Measurements from ENCODE around the gene WDR27.

WDR27 gene

DNA sequence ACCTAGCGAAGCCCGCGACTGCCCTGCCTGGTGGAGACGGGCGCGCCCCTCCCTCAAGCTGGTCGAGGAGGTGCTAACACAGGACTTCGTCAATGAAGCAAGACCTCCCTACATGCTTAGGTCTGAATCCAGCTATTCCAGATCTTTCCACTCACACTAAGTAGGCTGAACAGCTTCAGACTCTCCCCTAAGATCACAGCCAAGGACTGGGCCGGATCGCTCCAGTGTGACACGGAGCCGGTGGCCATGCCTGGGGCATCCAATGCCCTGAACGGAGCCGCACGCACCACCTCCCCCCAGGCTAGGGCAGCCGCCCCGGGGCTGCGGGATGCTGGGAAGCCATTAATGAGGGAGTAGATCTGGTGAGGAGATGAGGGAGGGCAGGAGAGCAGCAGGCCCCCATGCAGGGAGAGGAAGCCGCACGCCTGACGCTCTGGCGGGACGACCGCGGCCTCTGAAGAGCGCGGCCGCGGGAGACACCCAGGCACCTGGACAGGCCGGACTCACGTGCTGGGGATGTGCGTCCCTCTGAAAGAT, 200.0 kb downstream of the WDR27 start:
- TF ChIP-seq TCF4 (CRISPR knock-in tag; IDR thresholded peaks at IDR 0.05; ENCODE audit: borderline replicate concordance) (no peak), TOX (CRISPR knock-in tag; IDR thresholded peaks at IDR 0.05; ENCODE audit: borderline replicate concordance) (no peak), BACH2 (CRISPR knock-in tag; IDR thresholded peaks at IDR 0.05; ENCODE audit: borderline replicate concordance) (no peak), PPARA (CRISPR knock-in tag; IDR thresholded peaks at IDR 0.05; ENCODE audit: borderline replicate concordance) (no peak), ZC3H10 (CRISPR knock-in tag; IDR thresholded peaks at IDR 0.05) (no peak), OSR1 (CRISPR knock-in tag; IDR thresholded peaks at IDR 0.05) (no peak), CSDC2 (CRISPR knock-in tag; IDR thresholded peaks at IDR 0.05) (no peak), ISL1 (CRISPR knock-in tag; IDR thresholded peaks at IDR 0.05) (no peak), ARNTL (CRISPR knock-in tag; IDR thresholded peaks at IDR 0.05; ENCODE audit: borderline replicate concordance, low read depth) (no peak)
- TF ChIP-seq, protein P1, sequence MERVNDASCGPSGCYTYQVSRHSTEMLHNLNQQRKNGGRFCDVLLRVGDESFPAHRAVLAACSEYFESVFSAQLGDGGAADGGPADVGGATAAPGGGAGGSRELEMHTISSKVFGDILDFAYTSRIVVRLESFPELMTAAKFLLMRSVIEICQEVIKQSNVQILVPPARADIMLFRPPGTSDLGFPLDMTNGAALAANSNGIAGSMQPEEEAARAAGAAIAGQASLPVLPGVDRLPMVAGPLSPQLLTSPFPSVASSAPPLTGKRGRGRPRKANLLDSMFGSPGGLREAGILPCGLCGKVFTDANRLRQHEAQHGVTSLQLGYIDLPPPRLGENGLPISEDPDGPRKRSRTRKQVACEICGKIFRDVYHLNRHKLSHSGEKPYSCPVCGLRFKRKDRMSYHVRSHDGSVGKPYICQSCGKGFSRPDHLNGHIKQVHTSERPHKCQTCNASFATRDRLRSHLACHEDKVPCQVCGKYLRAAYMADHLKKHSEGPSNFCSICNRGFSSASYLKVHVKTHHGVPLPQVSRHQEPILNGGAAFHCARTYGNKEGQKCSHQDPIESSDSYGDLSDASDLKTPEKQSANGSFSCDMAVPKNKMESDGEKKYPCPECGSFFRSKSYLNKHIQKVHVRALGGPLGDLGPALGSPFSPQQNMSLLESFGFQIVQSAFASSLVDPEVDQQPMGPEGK (CRISPR knock-in tag; IDR thresholded peaks at IDR 0.05; ENCODE audit: borderline replicate concordance): no peak
- TF ChIP-seq, protein P2, sequence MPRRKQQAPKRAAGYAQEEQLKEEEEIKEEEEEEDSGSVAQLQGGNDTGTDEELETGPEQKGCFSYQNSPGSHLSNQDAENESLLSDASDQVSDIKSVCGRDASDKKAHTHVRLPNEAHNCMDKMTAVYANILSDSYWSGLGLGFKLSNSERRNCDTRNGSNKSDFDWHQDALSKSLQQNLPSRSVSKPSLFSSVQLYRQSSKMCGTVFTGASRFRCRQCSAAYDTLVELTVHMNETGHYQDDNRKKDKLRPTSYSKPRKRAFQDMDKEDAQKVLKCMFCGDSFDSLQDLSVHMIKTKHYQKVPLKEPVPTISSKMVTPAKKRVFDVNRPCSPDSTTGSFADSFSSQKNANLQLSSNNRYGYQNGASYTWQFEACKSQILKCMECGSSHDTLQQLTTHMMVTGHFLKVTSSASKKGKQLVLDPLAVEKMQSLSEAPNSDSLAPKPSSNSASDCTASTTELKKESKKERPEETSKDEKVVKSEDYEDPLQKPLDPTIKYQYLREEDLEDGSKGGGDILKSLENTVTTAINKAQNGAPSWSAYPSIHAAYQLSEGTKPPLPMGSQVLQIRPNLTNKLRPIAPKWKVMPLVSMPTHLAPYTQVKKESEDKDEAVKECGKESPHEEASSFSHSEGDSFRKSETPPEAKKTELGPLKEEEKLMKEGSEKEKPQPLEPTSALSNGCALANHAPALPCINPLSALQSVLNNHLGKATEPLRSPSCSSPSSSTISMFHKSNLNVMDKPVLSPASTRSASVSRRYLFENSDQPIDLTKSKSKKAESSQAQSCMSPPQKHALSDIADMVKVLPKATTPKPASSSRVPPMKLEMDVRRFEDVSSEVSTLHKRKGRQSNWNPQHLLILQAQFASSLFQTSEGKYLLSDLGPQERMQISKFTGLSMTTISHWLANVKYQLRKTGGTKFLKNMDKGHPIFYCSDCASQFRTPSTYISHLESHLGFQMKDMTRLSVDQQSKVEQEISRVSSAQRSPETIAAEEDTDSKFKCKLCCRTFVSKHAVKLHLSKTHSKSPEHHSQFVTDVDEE (CRISPR knock-in tag; IDR thresholded peaks at IDR 0.05): no peak
- TF ChIP-seq, protein P3, sequence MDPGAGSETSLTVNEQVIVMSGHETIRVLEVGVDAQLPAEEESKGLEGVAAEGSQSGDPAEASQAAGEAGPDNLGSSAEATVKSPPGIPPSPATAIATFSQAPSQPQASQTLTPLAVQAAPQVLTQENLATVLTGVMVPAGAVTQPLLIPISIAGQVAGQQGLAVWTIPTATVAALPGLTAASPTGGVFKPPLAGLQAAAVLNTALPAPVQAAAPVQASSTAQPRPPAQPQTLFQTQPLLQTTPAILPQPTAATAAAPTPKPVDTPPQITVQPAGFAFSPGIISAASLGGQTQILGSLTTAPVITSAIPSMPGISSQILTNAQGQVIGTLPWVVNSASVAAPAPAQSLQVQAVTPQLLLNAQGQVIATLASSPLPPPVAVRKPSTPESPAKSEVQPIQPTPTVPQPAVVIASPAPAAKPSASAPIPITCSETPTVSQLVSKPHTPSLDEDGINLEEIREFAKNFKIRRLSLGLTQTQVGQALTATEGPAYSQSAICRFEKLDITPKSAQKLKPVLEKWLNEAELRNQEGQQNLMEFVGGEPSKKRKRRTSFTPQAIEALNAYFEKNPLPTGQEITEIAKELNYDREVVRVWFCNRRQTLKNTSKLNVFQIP (CRISPR knock-in tag; IDR thresholded peaks at IDR 0.05; ENCODE audit: borderline replicate concordance, low read depth): no peak
- ATAC-seq: no peak

DNA sequence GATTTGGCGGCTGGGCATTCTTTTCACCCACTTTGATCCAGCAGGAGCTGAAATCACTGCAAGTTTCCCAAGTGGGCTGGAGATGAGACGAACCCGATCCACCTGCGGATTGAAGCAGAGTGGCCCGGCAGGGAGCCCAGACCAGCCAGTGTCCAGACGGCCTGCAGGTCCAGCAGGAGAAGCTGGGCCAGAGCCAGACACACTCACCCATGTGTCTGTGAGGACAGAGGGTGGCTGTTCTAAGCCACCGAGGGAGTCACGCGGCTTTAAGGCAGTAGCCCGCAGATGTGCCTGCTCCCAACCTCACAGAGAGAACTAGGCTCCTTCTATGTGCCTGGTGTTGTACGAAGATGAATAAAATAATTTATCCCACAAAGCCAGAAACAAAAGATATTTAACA, 200.7 kb downstream of the WDR27 start:
- ATAC-seq: no peak
- TF ChIP-seq ISL1 (CRISPR knock-in tag; IDR thresholded peaks at IDR 0.05): no peak
- no peak for TF ChIP-seq ZFP3 (CRISPR knock-in tag; IDR thresholded peaks at IDR 0.05)
- TF ChIP-seq TCF4 (CRISPR knock-in tag; IDR thresholded peaks at IDR 0.05; ENCODE audit: borderline replicate concordance): no peak

DNA sequence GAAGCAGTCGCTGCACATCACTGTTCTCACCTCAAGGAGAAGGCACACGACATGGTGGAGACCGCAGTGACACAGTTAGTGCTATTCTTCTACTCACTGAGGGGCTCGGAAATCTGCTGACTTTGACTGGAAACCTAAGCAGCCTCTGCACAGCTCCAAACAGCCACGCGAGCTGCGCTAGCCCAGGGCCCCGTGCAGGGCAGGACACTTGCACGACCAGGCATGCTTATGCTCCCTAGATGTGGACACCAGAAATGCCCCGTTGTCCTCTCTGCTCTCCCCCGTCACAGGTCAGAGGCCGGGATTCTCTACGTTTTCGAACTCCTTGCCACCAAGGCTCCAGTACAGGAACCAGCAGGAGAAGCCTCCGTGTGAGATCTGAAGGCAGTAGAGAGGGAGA, 201.1 kb downstream of the WDR27 start:
- ATAC-seq: no peak
- TF ChIP-seq, protein P3 (CRISPR knock-in tag; IDR thresholded peaks at IDR 0.05; ENCODE audit: borderline replicate concordance, low read depth): no peak
- TF ChIP-seq OSR1 (CRISPR knock-in tag; IDR thresholded peaks at IDR 0.05) (no peak), ESRRG (CRISPR knock-in tag; IDR thresholded peaks at IDR 0.05) (no peak), ZNF565 (CRISPR knock-in tag; conservative IDR thresholded peaks at IDR 0.05; ENCODE audit: low read depth) (no peak), GLIS3 (CRISPR knock-in tag; IDR thresholded peaks at IDR 0.05) (no peak), ISL1 (CRISPR knock-in tag; IDR thresholded peaks at IDR 0.05) (no peak), TCF4 (CRISPR knock-in tag; IDR thresholded peaks at IDR 0.05; ENCODE audit: borderline replicate concordance) (no peak), SNAI2 (CRISPR knock-in tag; IDR thresholded peaks at IDR 0.05) (no peak)
- TF ChIP-seq, protein P4, sequence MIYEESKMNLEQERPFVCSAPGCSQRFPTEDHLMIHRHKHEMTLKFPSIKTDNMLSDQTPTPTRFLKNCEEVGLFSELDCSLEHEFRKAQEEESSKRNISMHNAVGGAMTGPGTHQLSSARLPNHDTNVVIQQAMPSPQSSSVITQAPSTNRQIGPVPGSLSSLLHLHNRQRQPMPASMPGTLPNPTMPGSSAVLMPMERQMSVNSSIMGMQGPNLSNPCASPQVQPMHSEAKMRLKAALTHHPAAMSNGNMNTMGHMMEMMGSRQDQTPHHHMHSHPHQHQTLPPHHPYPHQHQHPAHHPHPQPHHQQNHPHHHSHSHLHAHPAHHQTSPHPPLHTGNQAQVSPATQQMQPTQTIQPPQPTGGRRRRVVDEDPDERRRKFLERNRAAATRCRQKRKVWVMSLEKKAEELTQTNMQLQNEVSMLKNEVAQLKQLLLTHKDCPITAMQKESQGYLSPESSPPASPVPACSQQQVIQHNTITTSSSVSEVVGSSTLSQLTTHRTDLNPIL (CRISPR knock-in tag; IDR thresholded peaks at IDR 0.05; ENCODE audit: low read depth): no peak
- TF ChIP-seq, protein P2 (CRISPR knock-in tag; IDR thresholded peaks at IDR 0.05): no peak
